Measurements from ENCODE around the gene CACFD1. TPM values are rescaled to one million over a fixed set of nuclear protein-coding genes. Genes with fewer than 3 reads are reported as not detected.

CACFD1 gene
- total and polyA plus RNA-seq, 2 experiments from 2014 or later = 5.8 to 18.2 TPM

- no peak overlapping the region for H3K4me3 ChIP-seq
- TF ChIP-seq NANOG (IDR thresholded peaks at IDR 0.05; ENCODE audit: borderline replicate concordance) (no peak), REST (IDR thresholded peaks at IDR 0.05; ENCODE audit: unreplicated experiment) (no peak), CREB1 (CRISPR knock-in tag; IDR thresholded peaks at IDR 0.05; ENCODE audit: low read depth) (no peak), STAT1 (IDR thresholded peaks at IDR 0.05; ENCODE audit: unreplicated experiment) (no peak), ETS1 (IDR thresholded peaks at IDR 0.05) (no peak), ZNF331 (CRISPR knock-in tag; IDR thresholded peaks at IDR 0.05; ENCODE audit: low read depth) (no peak), POLR2AphosphoS5 (IDR thresholded peaks at IDR 0.05; ENCODE audit: low read depth) (no peak), JUNB (IDR thresholded peaks at IDR 0.05; ENCODE audit: unreplicated experiment) (no peak), ZNF114 (CRISPR knock-in tag; IDR thresholded peaks at IDR 0.05) (no peak), EZH2phosphoT487 (IDR thresholded peaks at IDR 0.05; ENCODE audit: unreplicated experiment) (no peak), EZH2 (IDR thresholded peaks at IDR 0.05; ENCODE audit: low read depth, unreplicated experiment) (no peak)
- no peaks in the 10 kb centered on the region for H3K79me2 ChIP-seq (replicated peaks; ENCODE audit: insufficient read depth)
- Mint-ChIP-seq H3K36me3 (ENCODE audit: low read depth) (no peaks in the 10 kb centered on the region; the same call in 2 of the 3 replicates), H3K4me3 (no peak overlapping the region), H3K27me3 (ENCODE audit: insufficient read depth, low read depth, poor library complexity) (peaks cover 2% of the 10 kb centered on the region), H3K4me1 (no peaks in the 10 kb centered on the region), H3K9me3 (no peaks in the 10 kb centered on the region), H3K27ac (no peak overlapping the region)
- no peak overlapping the region for H3K4me2 ChIP-seq
- no peak overlapping the region for H3K27ac ChIP-seq (ENCODE audit: low read depth)
- H3F3A ChIP-seq (replicated peaks; ENCODE audit: low read depth) = no peaks in the 10 kb centered on the region
- no peak for ATAC-seq
- no peaks in the 10 kb centered on the region for H4K20me1 ChIP-seq (replicated peaks; ENCODE audit: insufficient read depth)
- H3K36me3 ChIP-seq (ENCODE audit: insufficient read depth) = no peaks in the 10 kb centered on the region
- H3K9me2 ChIP-seq (ENCODE audit: insufficient read depth) = no peaks in the 10 kb centered on the region
- H3K27me3 ChIP-seq (ENCODE audit: insufficient read depth) = no peaks in the 10 kb centered on the region
- H2AFZ ChIP-seq = no peak overlapping the region
- no peaks in the 10 kb centered on the region for H3K4me1 ChIP-seq (ENCODE audit: insufficient read depth)
- no peak for DNase-seq (ENCODE audit: low spot score)
Observed at GRCh38 chr9:133443982-133444381, 15.8 kb upstream of the CACFD1 start.

- Histone ChIP-seq H3K79me2 (replicated peaks; ENCODE audit: insufficient read depth) (no peaks in the 10 kb centered on the region), H3K27me3 (ENCODE audit: insufficient read depth) (no peaks in the 10 kb centered on the region), H2AFZ (no peak overlapping the region), H3K36me3 (ENCODE audit: insufficient read depth) (no peaks in the 10 kb centered on the region), H3K27ac (ENCODE audit: low read depth) (no peak overlapping the region), H4K20me1 (replicated peaks; ENCODE audit: insufficient read depth) (no peaks in the 10 kb centered on the region), H3K4me1 (ENCODE audit: insufficient read depth) (no peaks in the 10 kb centered on the region), H3F3A (replicated peaks; ENCODE audit: low read depth) (no peaks in the 10 kb centered on the region), H3K4me3 (no peak overlapping the region), H3K9me2 (ENCODE audit: insufficient read depth) (no peaks in the 10 kb centered on the region), H3K4me2 (no peak overlapping the region)
- Mint-ChIP-seq H3K36me3 (ENCODE audit: low read depth) (no peaks in the 10 kb centered on the region; the same call in 2 of the 3 replicates), H3K27ac (no peak overlapping the region), H3K4me1 (no peaks in the 10 kb centered on the region), H3K9me3 (no peaks in the 10 kb centered on the region), H3K27me3 (ENCODE audit: insufficient read depth, low read depth, poor library complexity) (peaks cover 4% of the 10 kb centered on the region), H3K4me3 (no peak overlapping the region)
- no peak for DNase-seq (ENCODE audit: low spot score)
- TF ChIP-seq EZH2 (IDR thresholded peaks at IDR 0.05; ENCODE audit: low read depth, unreplicated experiment) (no peak), CREB1 (CRISPR knock-in tag; IDR thresholded peaks at IDR 0.05; ENCODE audit: low read depth) (no peak), POLR2AphosphoS5 (IDR thresholded peaks at IDR 0.05; ENCODE audit: low read depth) (no peak), ZNF114 (CRISPR knock-in tag; IDR thresholded peaks at IDR 0.05) (no peak), CTCF (conservative IDR thresholded peaks at IDR 0.05; ENCODE audit: low read depth in 2 of 2) (no peak), JUNB (IDR thresholded peaks at IDR 0.05; ENCODE audit: unreplicated experiment) (no peak), REST (IDR thresholded peaks at IDR 0.05; ENCODE audit: unreplicated experiment) (no peak), NANOG (IDR thresholded peaks at IDR 0.05; ENCODE audit: borderline replicate concordance) (no peak), ZNF331 (CRISPR knock-in tag; IDR thresholded peaks at IDR 0.05; ENCODE audit: low read depth) (no peak)
- no peak for ATAC-seq
Observed at GRCh38 chr9:133445293-133445969, 14.3 kb upstream of the CACFD1 start.

All from GM23338 (cell line).